Mammary epithelial cell (primary cell): ENCODE results near the gene PKDCC.
"Not testable (repeated sequence)": the region's sequence is repeated elsewhere in the genome, so short reads cannot be mapped to it uniquely, and the experiment has no call there.

Experiments
- EZH2 ChIP-seq: IDR thresholded peaks from 2 replicates; pipeline ENCODE4 v1.6.1; 2012; ENCODE audit warnings: low read length, inconsistent platforms, borderline replicate concordance
- TF ChIP-seq, protein P1 (sequence below), 2 donors: IDR thresholded peaks in 1 of 2; conservative IDR thresholded peaks in 1 of 2; 2 replicates each; pipeline ENCODE4 v1.5.1; 2011 to 2012; ENCODE audit warnings: inconsistent platforms in 2 of 2, low read length in 2 of 2, mild to moderate bottlenecking in 2 of 2, control low read depth in 1 of 2, low read depth in 1 of 2; ENCODE audit not compliant: insufficient read depth in 1 of 2; ENCODE audit errors: extremely low read depth in 1 of 2

DNA sequence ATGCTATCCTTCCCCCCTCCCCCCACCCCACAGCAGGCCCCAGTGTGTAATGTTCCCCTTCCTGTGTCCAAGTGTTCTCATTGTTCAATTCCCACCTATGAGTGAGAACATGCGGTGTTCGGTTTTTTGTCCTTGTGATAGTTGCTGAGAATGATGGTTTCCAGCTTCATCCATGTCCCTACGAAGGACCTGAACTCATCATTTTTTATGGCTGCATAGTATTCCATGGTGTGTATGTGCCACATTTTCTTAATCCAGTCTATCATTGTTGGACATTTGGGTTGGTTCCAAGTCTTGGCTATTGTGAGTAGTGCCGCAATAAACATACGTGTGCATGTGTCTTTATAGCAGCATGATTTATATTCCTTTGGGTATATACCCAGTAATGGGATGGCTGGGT, 17.9 kb downstream of the PKDCC start:
- TF ChIP-seq, protein P1, sequence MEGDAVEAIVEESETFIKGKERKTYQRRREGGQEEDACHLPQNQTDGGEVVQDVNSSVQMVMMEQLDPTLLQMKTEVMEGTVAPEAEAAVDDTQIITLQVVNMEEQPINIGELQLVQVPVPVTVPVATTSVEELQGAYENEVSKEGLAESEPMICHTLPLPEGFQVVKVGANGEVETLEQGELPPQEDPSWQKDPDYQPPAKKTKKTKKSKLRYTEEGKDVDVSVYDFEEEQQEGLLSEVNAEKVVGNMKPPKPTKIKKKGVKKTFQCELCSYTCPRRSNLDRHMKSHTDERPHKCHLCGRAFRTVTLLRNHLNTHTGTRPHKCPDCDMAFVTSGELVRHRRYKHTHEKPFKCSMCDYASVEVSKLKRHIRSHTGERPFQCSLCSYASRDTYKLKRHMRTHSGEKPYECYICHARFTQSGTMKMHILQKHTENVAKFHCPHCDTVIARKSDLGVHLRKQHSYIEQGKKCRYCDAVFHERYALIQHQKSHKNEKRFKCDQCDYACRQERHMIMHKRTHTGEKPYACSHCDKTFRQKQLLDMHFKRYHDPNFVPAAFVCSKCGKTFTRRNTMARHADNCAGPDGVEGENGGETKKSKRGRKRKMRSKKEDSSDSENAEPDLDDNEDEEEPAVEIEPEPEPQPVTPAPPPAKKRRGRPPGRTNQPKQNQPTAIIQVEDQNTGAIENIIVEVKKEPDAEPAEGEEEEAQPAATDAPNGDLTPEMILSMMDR (conservative IDR thresholded peaks at IDR 0.05 in 1 of 2, IDR thresholded peaks at IDR 0.05 in 1 of 2; ENCODE audit: extremely low read depth in 1 of 2, insufficient read depth in 1 of 2, low read depth in 1 of 2, low read length in 2 of 2), result not testable (repeated sequence)
- TF ChIP-seq EZH2, result not testable (repeated sequence)
